Muscle layer of colon (tissue), 2 donors: ENCODE measurements around the gene KRT78.
"Not testable (repeated sequence)": the region's sequence is repeated elsewhere in the genome, so short reads cannot be mapped to it uniquely, and the experiment has no call there.

Experiments used
- H3K27ac ChIP-seq: one replicate; pipeline ENCODE4 v1.7.0; 2013; ENCODE audit warnings: low read depth, mild to moderate bottlenecking, low read length, moderate library complexity
- H3K27me3 ChIP-seq, 2 donors: one replicate each; pipeline ENCODE4 v1.7.0; 2013; ENCODE audit warnings: low read length in 2 of 2, mild to moderate bottlenecking in 2 of 2; ENCODE audit not compliant: insufficient read depth in 2 of 2, control insufficient read depth in 1 of 2
- H3K36me3 ChIP-seq: one replicate; pipeline ENCODE4 v1.7.0; 2013; ENCODE audit warnings: mild to moderate bottlenecking, low read length; ENCODE audit not compliant: insufficient read depth
- H3K4me1 ChIP-seq: one replicate; pipeline ENCODE4 v1.7.0; 2013; ENCODE audit warnings: mild to moderate bottlenecking, low read length; ENCODE audit not compliant: insufficient read depth
- H3K4me3 ChIP-seq, 2 donors: one replicate each; pipeline ENCODE4 v1.7.0; 2013; ENCODE audit warnings: low read length in 2 of 2, low read depth in 1 of 2, mild to moderate bottlenecking in 1 of 2, moderate library complexity in 1 of 2
- H3K9ac ChIP-seq: one replicate; pipeline ENCODE4 v1.7.0; 2013; ENCODE audit warnings: low read length
- H3K9me3 ChIP-seq: one replicate; pipeline ENCODE4 v1.7.0; 2013; ENCODE audit warnings: mild to moderate bottlenecking, low read length
- donor health status: abdominal sarcoma.
- donor health status: Adenocarcinoma of cecum.

KRT78 gene

DNA sequence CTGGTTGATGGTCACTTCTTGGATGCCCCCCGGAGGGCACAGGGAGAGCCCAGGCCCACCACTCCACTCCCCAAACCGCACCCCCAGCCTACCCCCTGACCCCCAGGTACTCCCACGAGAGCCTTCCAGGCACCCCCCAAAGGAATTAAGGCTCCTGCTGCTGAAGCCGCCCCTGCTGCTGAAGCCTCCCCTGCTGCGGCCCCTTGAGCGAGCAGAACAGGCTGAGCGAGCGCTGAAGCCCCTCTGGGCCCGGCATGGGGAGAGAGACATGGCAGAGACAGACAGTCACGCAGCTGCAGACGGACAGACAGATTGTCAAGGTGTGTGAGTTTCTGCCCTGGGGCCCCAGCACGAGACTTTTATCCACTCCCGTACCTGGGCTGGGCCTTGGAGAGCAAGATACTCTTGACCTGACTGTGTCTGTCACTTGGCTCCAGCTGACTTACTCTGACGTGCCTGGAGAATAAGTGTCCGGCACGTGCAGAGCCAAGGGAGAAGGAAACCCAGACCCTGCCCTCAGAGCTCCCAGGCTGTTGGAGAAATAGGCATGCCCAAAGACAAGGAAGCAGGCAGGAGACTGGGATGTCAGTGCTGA is at the start of gene KRT78:
TSS of gene KRT78 (minus strand) at position 334 of the 595 bp plus-strand sequence. CDS start at position 270, 64 bp downstream.
- no peaks in the 10 kb centered on the region for H3K9me3 ChIP-seq
- no peaks in the 10 kb centered on the region for H3K4me1 ChIP-seq
- no peak within 1 kb of the TSS for H3K4me3 ChIP-seq
- no peaks in the 10 kb centered on the region for H3K36me3 ChIP-seq
- H3K9ac ChIP-seq, result no peak within 1 kb of the TSS
- H3K27ac ChIP-seq, result no peak within 1 kb of the TSS
- H3K27me3 ChIP-seq, result peaks cover 0 to 6% of the 10 kb centered on the region in 2 donors

DNA sequence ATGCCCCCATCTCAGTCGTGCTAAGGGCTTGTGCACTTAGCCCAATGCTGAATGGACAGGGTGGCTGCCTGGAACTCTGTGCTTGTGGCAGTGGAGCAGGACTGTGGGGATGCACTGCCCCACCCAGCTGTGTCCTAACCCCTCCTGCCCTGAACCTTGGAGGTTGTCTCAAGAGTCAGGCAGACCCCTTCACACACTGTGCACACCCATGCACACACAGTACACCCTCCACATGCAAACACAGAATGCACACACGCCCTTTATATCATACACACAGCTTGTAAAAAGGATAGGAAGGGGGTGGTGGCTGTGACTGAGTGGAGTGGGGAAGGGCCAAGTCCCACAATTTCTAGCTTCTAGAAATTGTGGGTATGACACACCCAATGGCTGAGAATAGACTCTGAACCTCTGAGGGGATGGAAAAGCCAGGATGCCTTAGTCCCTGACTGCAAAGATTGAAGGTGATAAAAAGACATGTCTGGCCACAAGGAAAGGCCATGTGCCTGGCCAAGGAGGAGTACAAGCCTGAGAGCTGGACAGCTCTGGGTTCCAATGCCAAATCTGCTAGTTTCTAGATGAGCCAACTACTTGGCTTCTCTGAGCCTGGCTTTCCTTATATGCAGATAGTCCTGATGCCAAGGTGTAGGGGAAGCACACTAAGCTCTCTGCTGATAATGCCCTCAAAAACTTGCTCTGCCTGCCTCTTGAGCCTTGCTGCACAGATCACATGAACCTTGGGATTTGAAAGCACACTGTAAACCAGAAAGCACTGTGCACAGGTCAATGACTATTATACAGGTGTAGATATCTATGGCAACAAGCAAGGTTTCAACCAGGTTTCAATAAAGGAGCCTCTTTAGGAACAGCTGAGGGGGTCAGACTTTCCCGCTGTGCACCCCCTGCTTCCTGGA is 47.7 kb upstream of the KRT78 start:
- H3K9ac ChIP-seq, result no peak overlapping the region
- H3K27me3 ChIP-seq, result no peaks in the 10 kb centered on the region
- H3K4me1 ChIP-seq, result no peaks in the 10 kb centered on the region
- no peak overlapping the region for H3K27ac ChIP-seq
- no peaks in the 10 kb centered on the region for H3K36me3 ChIP-seq
- H3K4me3 ChIP-seq, result no peak overlapping the region
- no peaks in the 10 kb centered on the region for H3K9me3 ChIP-seq

DNA sequence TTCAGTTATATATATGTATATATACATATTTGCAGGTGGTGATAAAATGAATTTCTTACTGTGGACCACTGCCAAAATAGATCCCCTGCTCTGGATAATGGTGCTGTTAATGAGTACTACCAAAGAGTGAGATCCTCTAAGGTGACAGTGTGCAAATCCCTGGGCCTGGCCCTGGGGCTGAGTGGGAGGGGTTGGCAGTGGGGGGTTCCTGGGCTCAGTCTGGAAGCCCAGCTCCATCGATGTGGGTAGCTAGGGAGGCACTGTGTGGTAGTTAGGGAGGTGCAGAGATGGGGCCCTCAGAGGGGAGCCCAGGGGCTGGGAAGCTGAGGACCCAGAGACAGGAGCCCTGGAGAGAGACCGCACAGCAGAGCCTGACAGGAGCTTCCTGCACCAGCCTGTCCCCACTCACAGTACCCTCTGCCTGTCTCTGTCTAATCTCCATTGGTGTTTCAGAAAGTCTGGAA is 47.0 kb upstream of the KRT78 start:
- H3K4me1 ChIP-seq, result no peaks in the 10 kb centered on the region
- H3K9ac ChIP-seq, result no peak overlapping the region
- H3K27ac ChIP-seq, result no peak overlapping the region

DNA sequence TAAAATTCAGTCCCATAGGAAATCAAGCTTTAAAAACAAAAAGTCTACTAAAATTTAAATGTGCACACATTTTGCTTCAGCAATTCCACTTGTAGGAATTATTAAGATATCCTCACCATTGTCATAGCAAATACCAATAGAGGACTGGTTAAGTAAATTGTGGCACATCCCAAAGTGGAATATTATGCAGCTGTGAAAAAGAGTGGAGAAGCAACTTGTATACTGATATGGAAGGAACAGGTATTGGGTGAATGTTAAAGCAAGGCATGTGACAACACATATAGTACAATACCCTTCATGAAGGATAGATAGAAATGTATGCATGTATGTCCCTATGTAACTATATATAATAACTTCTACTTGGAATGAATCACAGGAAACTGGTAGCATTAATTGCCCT is 44.2 kb upstream of the KRT78 start:
- Histone ChIP-seq H3K27me3 (no peaks in the 10 kb centered on the region), H3K9me3 (no peaks in the 10 kb centered on the region), H3K9ac (no peak overlapping the region), H3K4me1 (no peaks in the 10 kb centered on the region), H3K4me3 (no peak overlapping the region), H3K36me3 (no peaks in the 10 kb centered on the region), H3K27ac (no peak overlapping the region)

More for the DNA sequence above, 47.0 kb upstream of the KRT78 start:
- Histone ChIP-seq H3K4me3 (no peak overlapping the region), H3K36me3 (no peaks in the 10 kb centered on the region), H3K27me3 (no peaks in the 10 kb centered on the region), H3K9me3 (no peaks in the 10 kb centered on the region)

- Histone ChIP-seq H3K9ac (no peak overlapping the region), H3K4me3 (no peak overlapping the region), H3K27ac (no peak overlapping the region), H3K27me3 (no peaks in the 10 kb centered on the region), H3K9me3 (no peaks in the 10 kb centered on the region), H3K36me3 (no peaks in the 10 kb centered on the region), H3K4me1 (no peaks in the 10 kb centered on the region)
Observed at GRCh38 chr12:52892207-52892852, 43.5 kb upstream of the KRT78 start.

DNA sequence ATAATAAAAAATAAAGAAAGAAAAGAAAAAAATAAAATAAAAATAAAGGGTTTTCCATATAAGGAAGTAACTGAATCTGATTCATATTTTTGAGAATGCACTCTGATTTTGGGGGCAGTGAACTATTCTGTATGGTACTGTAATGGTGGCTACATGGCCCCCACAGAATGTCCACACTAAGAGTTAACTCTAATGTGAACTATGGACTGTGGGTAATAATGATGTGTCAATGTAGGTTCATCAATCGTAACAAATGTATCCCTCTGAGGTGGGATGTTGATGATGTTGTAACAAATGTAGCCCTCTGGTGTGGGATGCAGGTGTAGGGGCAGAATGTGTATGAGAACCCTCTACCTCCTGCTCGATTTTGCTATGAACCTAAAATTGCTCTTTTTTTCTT is 42.2 kb upstream of the KRT78 start:
- Histone ChIP-seq H3K9me3 (no peaks in the 10 kb centered on the region), H3K27me3 (no peaks in the 10 kb centered on the region), H3K4me3 (no peak overlapping the region), H3K9ac (no peak overlapping the region), H3K4me1 (no peaks in the 10 kb centered on the region), H3K36me3 (no peaks in the 10 kb centered on the region), H3K27ac (no peak overlapping the region)

- Histone ChIP-seq H3K27ac (no peak overlapping the region), H3K9ac (no peak overlapping the region), H3K4me3 (no peak overlapping the region), H3K36me3 (no peaks in the 10 kb centered on the region), H3K4me1 (no peaks in the 10 kb centered on the region), H3K9me3 (no peaks in the 10 kb centered on the region), H3K27me3 (no peaks in the 10 kb centered on the region)
Observed at GRCh38 chr12:52890417-52890816, 41.6 kb upstream of the KRT78 start.

DNA sequence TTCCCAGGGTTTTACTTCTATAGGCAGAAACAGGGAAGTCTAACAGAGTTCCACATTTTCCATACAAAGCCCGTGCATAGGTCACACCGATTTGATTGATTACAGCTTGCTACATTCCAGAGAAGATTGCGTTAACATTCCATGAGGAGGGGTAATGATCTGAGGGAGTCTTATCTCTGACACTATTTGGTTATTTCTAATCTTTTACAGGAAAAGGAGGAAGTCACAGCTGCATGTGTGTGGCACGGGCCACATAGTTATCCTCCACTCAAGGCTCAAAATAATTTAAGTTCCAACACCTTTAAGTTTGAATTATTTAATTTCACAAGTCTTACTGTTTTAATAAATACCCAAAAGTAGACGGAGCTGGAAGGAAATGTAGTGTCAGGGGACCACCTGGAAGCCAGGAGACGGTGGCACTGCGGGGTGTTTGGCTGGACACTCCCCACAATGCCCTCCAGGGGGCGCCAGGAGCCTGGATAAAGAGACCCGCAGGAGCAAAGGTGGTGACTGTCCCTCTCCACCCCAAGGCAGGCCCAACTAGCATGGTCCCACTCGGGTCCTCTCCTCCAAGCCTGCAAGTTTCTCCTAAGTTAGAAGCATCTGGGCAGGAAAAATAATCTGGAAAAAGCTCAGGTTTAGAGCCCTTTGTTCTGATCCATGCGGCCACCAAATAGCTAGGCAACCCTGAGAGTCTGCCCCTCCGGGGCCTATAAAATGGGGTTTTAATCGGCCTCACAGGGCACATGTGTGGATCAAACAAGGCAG is 35.9 kb upstream of the KRT78 start:
- H3K4me1 ChIP-seq, result no peaks in the 10 kb centered on the region
- H3K9ac ChIP-seq, result no peak overlapping the region
- H3K4me3 ChIP-seq, result no peak overlapping the region
- H3K9me3 ChIP-seq, result no peaks in the 10 kb centered on the region
- H3K36me3 ChIP-seq, result no peaks in the 10 kb centered on the region
- no peak overlapping the region for H3K27ac ChIP-seq
- H3K27me3 ChIP-seq, result no peaks in the 10 kb centered on the region

- H3K9ac ChIP-seq, H3K36me3 ChIP-seq, H3K27ac ChIP-seq, H3K4me3 ChIP-seq, H3K27me3 ChIP-seq, H3K9me3 ChIP-seq: not testable (repeated sequence)
- H3K4me1 ChIP-seq, result peaks cover 11% of the 10 kb centered on the region
Observed at GRCh38 chr12:52880499-52880898, 31.7 kb upstream of the KRT78 start.

DNA sequence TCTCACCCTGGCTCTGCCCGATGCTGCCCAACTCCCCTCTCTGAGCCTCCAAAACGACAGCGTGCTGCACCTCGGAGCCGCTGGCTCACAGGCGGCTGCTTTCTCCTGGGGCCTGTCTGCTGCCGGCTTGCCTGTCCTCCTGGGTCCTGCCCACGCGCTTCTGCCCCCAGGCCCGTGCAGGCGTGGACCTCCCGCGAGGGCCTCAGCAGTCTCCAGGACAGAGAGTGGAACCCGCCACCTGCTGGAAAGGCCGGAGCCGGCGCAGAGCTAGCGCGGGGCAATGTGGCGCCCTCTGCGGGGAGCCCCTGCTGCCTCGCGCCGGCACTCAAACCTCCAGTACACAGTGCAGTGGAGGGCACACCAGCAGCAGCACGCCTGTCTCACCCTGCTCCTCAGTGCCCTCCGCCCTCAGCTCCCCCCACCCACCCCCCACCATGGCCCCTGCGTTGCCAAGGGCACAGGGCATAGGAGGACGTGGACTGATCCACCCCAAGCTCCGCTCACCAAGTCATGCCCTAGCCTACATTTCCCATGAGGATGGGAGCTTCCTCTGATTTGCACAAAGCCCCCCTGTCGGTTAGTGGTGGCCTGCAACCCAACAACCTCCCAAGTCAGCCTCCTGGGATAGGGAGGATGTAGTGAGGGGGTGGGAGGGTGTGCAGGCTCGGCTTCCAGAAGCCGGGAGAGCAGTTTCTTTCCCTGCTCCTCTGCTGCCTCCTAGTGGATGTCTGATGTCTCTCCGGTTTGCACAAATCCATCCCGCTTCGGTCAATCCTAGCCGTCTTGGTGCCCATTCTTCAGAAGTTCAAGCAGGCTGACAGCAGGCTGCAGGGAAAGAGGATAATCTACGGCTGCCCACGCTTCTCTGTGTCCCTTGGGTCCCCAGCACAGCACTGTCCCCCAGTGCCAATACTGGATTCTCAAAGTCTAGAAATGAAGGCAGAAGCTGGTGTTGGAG is 30.9 kb upstream of the KRT78 start:
- Histone ChIP-seq H3K27me3 (no peaks in the 10 kb centered on the region), H3K9ac (no peak overlapping the region), H3K27ac (no peak overlapping the region), H3K4me3 (no peak overlapping the region), H3K4me1 (peaks cover 14% of the 10 kb centered on the region), H3K9me3 (no peaks in the 10 kb centered on the region), H3K36me3 (no peaks in the 10 kb centered on the region)
